GM23338 (cell line): ENCODE measurements around the gene ADCY1. TPM values are rescaled to one million over a fixed set of nuclear protein-coding genes. Genes with fewer than 3 reads are reported as not detected.

ENCODE experiments used
- ATAC-seq: fragments of 200-7000 bp; cut with Tn5 transposase; 3 replicates; pipeline ENCODE4 v1.9.1; 2020
- DNase-seq: peaks from one replicate; pipeline ENCODE4 v3.0.0-alpha.2; 2015; ENCODE audit warnings: low spot score
- H2AFZ ChIP-seq: fragments of 200-600 bp; sonication (generic); 2 replicates; pipeline ENCODE4 v1.8.0; 2016; ENCODE audit warnings: antibody characterized with exemption, mild to moderate bottlenecking, moderate library complexity
- H3F3A ChIP-seq: fragments of 200-600 bp; sonication (generic); replicated peaks from 2 replicates; pipeline ENCODE4 v1.8.0; 2017; ENCODE audit warnings: antibody characterized with exemption, mixed run types, low read depth
- H3K27ac ChIP-seq: fragments of 200-600 bp; sonication (generic); 2 replicates; pipeline ENCODE4 v1.6.1; 2016; ENCODE audit warnings: low read depth
- H3K27me3 ChIP-seq: fragments of 200-600 bp; sonication (generic); 2 replicates; pipeline ENCODE4 v1.8.0; 2016; ENCODE audit warnings: mild to moderate bottlenecking, mixed run types, moderate library complexity; ENCODE audit not compliant: insufficient read depth
- H3K36me3 ChIP-seq: fragments of 200-600 bp; sonication (generic); 2 replicates; pipeline ENCODE4 v1.8.0; 2016; ENCODE audit warnings: mild to moderate bottlenecking; ENCODE audit not compliant: insufficient read depth
- H3K4me1 ChIP-seq: fragments of 200-600 bp; sonication (generic); 2 replicates; pipeline ENCODE4 v1.8.0; 2016; ENCODE audit warnings: mild to moderate bottlenecking, moderate library complexity; ENCODE audit not compliant: insufficient read depth
- H3K4me2 ChIP-seq: fragments of 200-600 bp; sonication (generic); 2 replicates; pipeline ENCODE4 v1.7.1; 2017; ENCODE audit warnings: mixed run types
- H3K4me3 ChIP-seq: fragments of 200-600 bp; sonication (generic); 2 replicates; pipeline ENCODE4 v1.6.1; 2016; ENCODE audit warnings: mixed run types
- H3K79me2 ChIP-seq: fragments of 200-600 bp; sonication (generic); replicated peaks from 2 replicates; pipeline ENCODE4 v1.8.0; 2017; ENCODE audit warnings: mild to moderate bottlenecking; ENCODE audit not compliant: insufficient read depth
- H3K9me2 ChIP-seq: fragments of 200-600 bp; sonication (generic); 2 replicates; pipeline ENCODE4 v1.8.0; 2017; ENCODE audit not compliant: insufficient read depth
- H4K20me1 ChIP-seq: fragments of 200-600 bp; sonication (generic); replicated peaks from 2 replicates; pipeline ENCODE4 v1.8.0; 2017; ENCODE audit warnings: mild to moderate bottlenecking; ENCODE audit not compliant: insufficient read depth
- H3K27ac Mint-ChIP-seq: 2 replicates; pipeline ENCODE4 v1.8.0; 2020; ENCODE audit warnings: inconsistent platforms, mild to moderate bottlenecking, moderate library complexity, mixed read lengths
- H3K27me3 Mint-ChIP-seq: 3 replicates; pipeline ENCODE4 v1.8.0; 2022; ENCODE audit warnings: low read depth, mild to moderate bottlenecking, moderate library complexity, mixed read lengths, inconsistent platforms; ENCODE audit not compliant: insufficient read depth, poor library complexity
- H3K36me3 Mint-ChIP-seq: 3 replicates; pipeline ENCODE4 v1.8.0; 2021; ENCODE audit warnings: low read depth, mild to moderate bottlenecking, inconsistent platforms, moderate library complexity, mixed read lengths
- H3K4me1 Mint-ChIP-seq: 3 replicates; pipeline ENCODE4 v1.8.0; 2020; ENCODE audit warnings: mild to moderate bottlenecking, inconsistent platforms, mixed read lengths
- H3K4me3 Mint-ChIP-seq: 3 replicates; pipeline ENCODE4 v1.8.0; 2021; ENCODE audit warnings: moderate library complexity, mild to moderate bottlenecking, inconsistent platforms, mixed read lengths
- H3K9me3 Mint-ChIP-seq: 3 replicates; pipeline ENCODE4 v1.8.0; 2020; ENCODE audit warnings: moderate library complexity, mild to moderate bottlenecking, inconsistent platforms, mixed read lengths
- CREB1 ChIP-seq: fragments of 250-450 bp; sonication (Bioruptor Pico); IDR thresholded peaks from 2 replicates; pipeline ENCODE4 v1.5.0; 2020; ENCODE audit warnings: low read depth, mild to moderate bottlenecking, moderate library complexity
- CTCF ChIP-seq, 2 experiments: fragments of 200-600 bp in 1 of 2; sonication (generic) in 1 of 2; conservative IDR thresholded peaks; 2 replicates each; pipeline versions ENCODE4 v1.5.1 to v1.6.1; 2016 to 2017; ENCODE audit warnings: antibody characterized with exemption in 2 of 2, low read depth in 2 of 2, mild to moderate bottlenecking in 2 of 2, moderate library complexity in 1 of 2
- ETS1 ChIP-seq: IDR thresholded peaks from 2 replicates; pipeline ENCODE4 v1.6.1; 2016; ENCODE audit warnings: antibody characterized with exemption
- EZH2 ChIP-seq: fragments of 200-600 bp; sonication (generic); IDR thresholded peaks from one replicate; pipeline ENCODE4 v1.8.0; 2017; ENCODE audit warnings: antibody characterized with exemption, mild to moderate bottlenecking, low read depth; ENCODE audit not compliant: unreplicated experiment
- EZH2phosphoT487 ChIP-seq: fragments of 200-600 bp; sonication (generic); IDR thresholded peaks from one replicate; pipeline ENCODE4 v1.8.1; 2018; ENCODE audit warnings: antibody characterized with exemption; ENCODE audit not compliant: unreplicated experiment
- JUNB ChIP-seq: IDR thresholded peaks from one replicate; pipeline ENCODE4 v1.6.1; 2016; ENCODE audit warnings: antibody characterized with exemption; ENCODE audit not compliant: unreplicated experiment
- NANOG ChIP-seq: IDR thresholded peaks from 2 replicates; pipeline ENCODE4 v1.6.1; 2016; ENCODE audit warnings: antibody characterized with exemption, borderline replicate concordance
- POLR2AphosphoS5 ChIP-seq: IDR thresholded peaks from 2 replicates; pipeline ENCODE4 v1.6.1; 2016; ENCODE audit warnings: antibody characterized with exemption, low read depth
- REST ChIP-seq: IDR thresholded peaks from one replicate; pipeline ENCODE4 v1.6.1; 2018; ENCODE audit warnings: antibody characterized with exemption; ENCODE audit not compliant: unreplicated experiment
- STAT1 ChIP-seq: IDR thresholded peaks from one replicate; pipeline ENCODE4 v1.6.1; 2016; ENCODE audit warnings: antibody characterized with exemption; ENCODE audit not compliant: unreplicated experiment
- ZNF114 ChIP-seq: fragments of 250-450 bp; sonication (Bioruptor Pico); IDR thresholded peaks from 2 replicates; pipeline ENCODE4 v1.5.0; 2020; ENCODE audit warnings: mild to moderate bottlenecking, moderate library complexity
- ZNF331 ChIP-seq: fragments of 250-450 bp; sonication (Bioruptor Pico); IDR thresholded peaks from 2 replicates; pipeline ENCODE4 v1.5.0; 2020; ENCODE audit warnings: low read depth, mild to moderate bottlenecking, moderate library complexity
- ZNF462 ChIP-seq: fragments of 250-450 bp; sonication (Bioruptor Pico); IDR thresholded peaks from 2 replicates; pipeline ENCODE4 v1.5.0; 2020; ENCODE audit warnings: mild to moderate bottlenecking, moderate library complexity
- polyA plus RNA-seq: library from polyadenylated mRNA; unstranded; fragments of >200 nt; fragmentation: Nextera tagmentation; extraction: Ambion mirVana; gene quantifications from 2 replicates; pipeline ENCODE4 v1.2.1, GENCODE V29; 2016
- total RNA-seq: library from RNA; depleted of rRNA; stranded (reverse); fragments of >200 nt; shearing (Covaris generic); gene quantifications from 2 replicates; pipeline ENCODE4 v1.2.3, GENCODE V29; 2014

ADCY1 gene
- total and polyA plus RNA-seq, 2 experiments from 2014 or later = 2.3 to 18.7 TPM

GRCh38 chr7:45651540-45651939, 77.4 kb downstream of the ADCY1 start:
- H3K27me3 Mint-ChIP-seq = peaks cover 4% of the 10 kb centered on the region
- no peaks in the 10 kb centered on the region for H3F3A ChIP-seq

More at GRCh38 chr7:45651540-45651939, 77.4 kb downstream of the ADCY1 start:
- Histone ChIP-seq H3K9me2 (no peaks in the 10 kb centered on the region), H3K4me1 (no peaks in the 10 kb centered on the region), H4K20me1 (no peaks in the 10 kb centered on the region), H3K4me2 (no peak overlapping the region), H3K4me3 (no peak overlapping the region), H2AFZ (no peak overlapping the region), H3K36me3 (no peaks in the 10 kb centered on the region), H3K27ac (no peak overlapping the region), H3K79me2 (no peaks in the 10 kb centered on the region), H3K27me3 (no peaks in the 10 kb centered on the region)
- Mint-ChIP-seq H3K4me3 (no peak overlapping the region), H3K27ac (peak overlapping the region; percentile 8; the same call in 1 of the 2 replicates), H3K36me3 (peaks cover 19% of the 10 kb centered on the region), H3K9me3 (no peaks in the 10 kb centered on the region), H3K4me1 (no peaks in the 10 kb centered on the region)
- ATAC-seq = no peak
- DNase-seq = no peak
- TF ChIP-seq EZH2 (no peak), CREB1 (CRISPR knock-in tag) (no peak), POLR2AphosphoS5 (no peak), ETS1 (no peak), NANOG (no peak), ZNF331 (CRISPR knock-in tag) (no peak), REST (no peak), STAT1 (no peak), ZNF462 (no peak), CTCF (conservative IDR thresholded peaks at IDR 0.05; ENCODE audit: low read depth in 2 of 2) (no peak), EZH2phosphoT487 (no peak), JUNB (no peak), ZNF114 (CRISPR knock-in tag) (no peak)
